GM21529 (cell line): ENCODE measurements around the gene HOXC5.
"Not testable (repeated sequence)": the region's sequence is repeated elsewhere in the genome, so short reads cannot be mapped to it uniquely, and the experiment has no call there.

ENCODE experiments used
- ATAC-seq: cut with Tn5 transposase; IDR thresholded peaks from one replicate; pipeline ENCODE4 v1.9.1; 2021; ENCODE audit not compliant: unreplicated experiment

The HOXC5 gene

GRCh38 chr12:54060174-54060974, 27.5 kb downstream of the HOXC5 start:
- no peak for ATAC-seq

DNA sequence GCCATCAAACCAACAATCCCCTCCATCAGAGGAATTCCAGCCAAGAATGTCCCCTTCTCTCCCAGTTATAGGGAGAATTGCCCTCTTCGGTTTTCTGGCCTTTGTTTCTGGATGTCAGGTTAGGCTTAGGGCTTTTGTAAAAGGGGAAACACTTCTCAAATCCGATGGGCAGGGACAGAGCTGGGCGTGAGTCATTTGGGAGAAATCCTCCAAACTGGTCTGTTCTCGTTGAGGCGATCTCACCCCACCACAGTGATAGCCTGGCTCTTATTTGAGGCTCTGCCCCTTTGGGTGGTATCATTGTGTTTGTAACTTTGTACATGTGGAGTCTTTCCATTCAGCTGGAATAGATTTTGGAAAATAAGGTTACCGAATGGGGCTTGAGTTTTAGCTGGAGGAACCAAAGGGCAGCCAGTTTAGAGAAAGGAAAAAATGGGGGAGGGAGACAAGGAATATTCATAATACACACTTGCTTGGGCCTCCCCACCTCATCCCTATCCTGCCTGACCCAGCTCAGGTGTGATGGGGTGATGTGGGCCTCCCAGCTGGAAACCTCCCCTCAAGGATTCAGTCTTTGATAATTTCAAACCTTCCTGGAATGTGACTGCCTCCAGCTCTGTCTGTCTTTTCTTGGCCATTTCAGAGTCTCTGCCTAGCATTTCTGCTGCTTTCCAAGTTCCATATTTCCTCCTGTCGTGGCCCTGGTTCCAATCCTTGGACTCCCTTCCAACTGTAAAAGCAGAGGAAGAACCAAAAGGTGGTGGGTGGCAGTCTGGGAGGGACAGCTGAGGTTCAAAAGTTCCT, 28.3 kb downstream of the HOXC5 start:
- no peak for ATAC-seq

GRCh38 chr12:54065677-54066076, 32.8 kb downstream of the HOXC5 start:
- no peak for ATAC-seq

DNA sequence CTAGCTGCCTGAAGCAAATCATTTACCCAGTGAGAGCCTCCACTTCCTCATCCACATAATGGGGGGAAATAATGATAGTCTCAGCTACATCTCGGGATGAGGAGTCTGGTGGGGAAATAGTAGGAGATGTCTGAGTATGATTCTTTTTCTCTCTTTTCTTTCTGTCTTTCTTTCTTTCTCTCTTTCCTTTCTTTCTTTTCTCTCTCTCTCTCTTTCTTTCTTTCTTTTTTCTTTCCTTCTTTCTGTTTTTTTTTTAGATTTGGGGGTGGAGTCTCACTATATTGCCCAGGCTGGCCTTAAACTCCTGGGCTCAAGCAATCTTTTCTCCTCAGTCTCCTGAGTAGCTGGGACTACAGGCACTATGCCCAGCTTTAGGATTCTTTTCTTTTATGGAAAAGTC, 33.6 kb downstream of the HOXC5 start:
- ATAC-seq: no peak

DNA sequence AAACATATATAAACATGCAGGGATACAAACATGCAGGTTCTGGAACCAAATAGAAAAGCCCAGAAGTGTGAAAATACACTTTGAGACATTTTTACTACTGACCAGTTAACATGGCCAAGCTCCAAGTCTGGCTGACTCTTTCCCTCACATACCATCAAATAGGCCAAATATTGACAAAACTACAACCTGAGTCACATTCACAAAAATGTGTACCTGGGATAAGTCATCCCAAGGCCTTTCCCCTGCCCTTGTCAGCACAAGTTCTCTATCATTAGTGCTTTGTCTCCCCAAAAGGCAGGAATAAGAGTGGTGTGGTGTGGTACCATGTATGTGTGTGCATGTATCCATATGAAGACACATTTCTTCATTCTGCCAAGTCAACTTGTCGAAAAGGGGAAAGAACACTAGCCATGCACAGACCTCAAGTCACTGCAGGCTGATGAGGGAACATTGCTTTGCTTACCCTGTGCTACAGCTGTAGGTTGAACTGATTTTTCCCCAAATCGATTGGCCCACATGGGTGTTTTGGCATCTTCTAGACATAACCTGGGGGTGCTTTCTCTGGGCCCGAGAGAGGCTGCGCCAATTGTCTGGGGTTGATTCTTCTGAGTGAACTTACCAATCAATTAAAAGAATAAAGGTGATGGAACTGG, 35.7 kb downstream of the HOXC5 start:
- ATAC-seq: no peak

GRCh38 chr12:54071942-54072341, 39.1 kb downstream of the HOXC5 start:
- ATAC-seq: no peak

DNA sequence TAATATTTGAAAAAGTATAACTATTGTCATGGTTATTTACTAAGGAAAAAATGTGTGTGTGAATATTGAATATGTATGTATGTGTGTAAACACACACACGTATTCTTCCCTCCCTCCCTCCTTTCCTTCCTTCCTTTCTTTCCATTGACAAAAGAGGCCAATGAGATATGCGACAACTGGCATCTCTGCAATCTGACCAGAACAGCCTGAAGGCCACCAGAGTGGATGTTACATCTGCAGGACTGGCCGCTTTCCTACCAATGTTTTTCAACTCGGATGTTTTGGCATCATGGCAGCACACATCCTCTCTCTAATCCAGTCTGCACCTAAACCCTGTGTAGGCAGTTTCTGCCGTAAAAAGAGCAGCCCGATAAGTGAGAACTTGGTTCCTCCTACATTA, 41.5 kb downstream of the HOXC5 start:
- no peak for ATAC-seq

- no peak for ATAC-seq
These were observed 42.6 kb downstream of the HOXC5 start for GRCh38 chr12:54075409-54075808.

DNA sequence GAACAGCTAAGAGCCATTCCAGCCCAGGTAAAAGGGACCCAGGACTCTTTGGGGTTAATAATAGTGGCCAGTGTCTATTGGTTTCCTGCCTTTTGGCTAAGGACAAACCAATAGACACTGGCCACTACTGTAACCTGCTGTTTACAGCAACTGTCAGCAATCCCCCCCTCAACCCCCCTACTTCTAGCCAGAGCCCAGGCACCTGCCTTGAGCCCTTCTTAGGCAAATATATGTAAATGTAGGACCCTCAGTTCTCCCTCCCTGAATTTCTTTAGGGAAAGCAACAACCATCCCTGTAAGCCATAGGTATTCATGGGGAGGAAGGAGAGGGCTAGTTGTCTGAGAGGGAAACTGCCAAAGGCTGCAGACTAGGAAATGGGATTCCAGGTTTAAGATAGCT, 43.1 kb downstream of the HOXC5 start:
- no peak for ATAC-seq

GRCh38 chr12:54077843-54078242, 45.0 kb downstream of the HOXC5 start:
- ATAC-seq: not testable (repeated sequence)

- ATAC-seq: not testable (repeated sequence)
These were observed 46.3 kb downstream of the HOXC5 start for GRCh38 chr12:54079115-54079514.

DNA sequence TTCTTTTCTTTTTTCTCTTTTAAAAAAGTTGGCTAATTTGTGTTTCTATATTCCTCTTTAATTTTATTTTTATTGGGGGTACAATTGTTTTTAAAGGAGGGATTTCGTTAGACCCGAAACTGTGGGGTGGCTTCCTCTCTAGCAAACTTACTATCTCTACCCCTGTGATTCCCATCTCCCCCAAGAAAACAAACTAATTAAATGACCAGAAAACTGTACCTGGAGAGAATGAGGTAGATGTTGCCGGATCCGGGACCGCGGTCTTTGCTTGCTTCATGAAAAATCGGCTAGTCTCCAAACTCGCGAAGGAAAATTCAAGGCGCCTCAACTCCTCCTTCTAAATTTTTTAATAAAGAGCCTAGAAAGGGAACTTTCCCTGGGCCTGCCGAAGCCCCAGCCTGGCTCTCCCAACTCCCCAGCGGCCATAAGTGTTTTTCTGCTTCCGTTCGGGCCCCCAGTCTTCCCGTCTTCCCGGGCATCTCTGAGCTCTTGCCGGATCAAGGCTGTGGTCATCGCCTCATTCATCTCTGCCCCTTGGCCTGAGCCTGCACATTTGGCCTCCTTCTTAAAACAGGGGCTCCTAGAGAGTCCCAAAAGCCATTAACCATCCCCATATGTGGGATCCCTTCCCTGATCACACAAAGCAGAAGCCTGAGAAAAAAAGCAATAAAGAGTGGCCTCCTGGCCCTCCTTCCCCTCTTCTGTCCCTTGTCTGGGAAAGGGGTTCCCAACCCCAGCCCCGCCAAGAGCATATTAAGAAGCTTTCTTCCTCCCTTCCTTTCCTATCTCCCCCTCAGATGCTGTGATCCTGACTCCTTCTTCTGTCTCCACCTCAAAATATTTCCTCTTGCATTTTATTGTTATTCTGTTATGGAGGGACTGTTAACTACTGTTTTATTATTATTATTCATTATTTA, 47.4 kb downstream of the HOXC5 start:
- ATAC-seq: not testable (repeated sequence)

DNA sequence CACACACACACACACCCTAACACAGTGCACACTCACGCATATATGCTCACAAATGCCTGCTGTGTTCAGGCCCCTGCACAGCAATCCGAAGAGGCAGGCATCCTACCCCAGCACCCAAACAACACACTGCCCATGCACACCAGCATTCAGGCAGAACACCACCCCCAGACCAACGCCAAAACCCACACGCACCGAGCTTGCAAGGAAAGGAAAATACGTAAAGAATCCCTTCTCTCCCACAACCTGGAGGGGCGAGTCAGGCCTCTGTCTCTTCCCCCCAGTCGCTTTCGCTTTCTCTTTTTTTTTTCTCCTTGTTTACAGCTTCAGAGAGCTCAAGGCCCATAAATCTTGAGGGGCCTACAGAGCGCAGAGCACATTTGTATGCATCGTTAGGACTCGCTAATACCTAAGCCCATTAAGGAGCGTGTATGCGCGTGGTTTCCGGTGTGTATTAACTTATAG, 48.2 kb downstream of the HOXC5 start:
- ATAC-seq: not testable (repeated sequence)

DNA sequence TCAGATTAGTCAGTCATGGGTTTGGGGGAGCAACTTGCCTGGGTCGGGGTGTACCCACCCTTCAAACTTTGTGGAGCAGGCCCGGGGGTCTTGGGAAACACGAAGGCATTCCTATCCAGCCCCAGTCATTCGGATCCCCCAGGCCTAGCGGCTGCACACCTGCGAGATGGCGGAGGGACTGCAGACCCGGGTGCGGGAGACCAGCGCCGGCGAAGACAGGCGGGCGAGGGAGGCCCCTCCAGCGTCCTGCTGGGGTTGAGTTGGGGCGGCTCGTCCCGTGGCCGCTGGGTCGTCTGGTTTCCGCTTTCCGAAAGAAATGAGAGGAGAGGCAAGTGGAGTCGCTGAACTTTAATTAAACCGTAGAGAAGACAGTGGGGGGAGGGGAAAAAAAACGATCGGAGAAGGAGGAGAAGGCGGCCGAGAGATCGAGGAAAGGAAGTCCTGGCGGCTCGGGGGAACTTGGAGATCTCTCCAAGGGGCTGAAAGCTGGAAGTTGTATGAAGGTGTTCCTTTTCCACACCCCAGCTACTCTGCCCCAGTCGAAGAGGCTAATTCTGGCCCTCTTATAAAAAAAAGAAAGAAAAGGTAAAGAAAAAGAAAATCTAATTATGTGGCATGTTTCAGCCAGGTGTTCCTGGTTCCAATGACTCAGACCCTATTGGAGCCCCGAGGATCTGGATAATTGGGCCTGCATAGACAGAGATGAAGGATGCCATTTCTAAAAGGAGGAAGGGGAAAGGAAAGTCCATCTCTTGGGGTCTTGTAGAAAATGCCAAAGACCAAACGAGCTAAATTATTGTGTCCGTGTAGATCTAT, 48.9 kb downstream of the HOXC5 start:
- ATAC-seq: not testable (repeated sequence)

DNA sequence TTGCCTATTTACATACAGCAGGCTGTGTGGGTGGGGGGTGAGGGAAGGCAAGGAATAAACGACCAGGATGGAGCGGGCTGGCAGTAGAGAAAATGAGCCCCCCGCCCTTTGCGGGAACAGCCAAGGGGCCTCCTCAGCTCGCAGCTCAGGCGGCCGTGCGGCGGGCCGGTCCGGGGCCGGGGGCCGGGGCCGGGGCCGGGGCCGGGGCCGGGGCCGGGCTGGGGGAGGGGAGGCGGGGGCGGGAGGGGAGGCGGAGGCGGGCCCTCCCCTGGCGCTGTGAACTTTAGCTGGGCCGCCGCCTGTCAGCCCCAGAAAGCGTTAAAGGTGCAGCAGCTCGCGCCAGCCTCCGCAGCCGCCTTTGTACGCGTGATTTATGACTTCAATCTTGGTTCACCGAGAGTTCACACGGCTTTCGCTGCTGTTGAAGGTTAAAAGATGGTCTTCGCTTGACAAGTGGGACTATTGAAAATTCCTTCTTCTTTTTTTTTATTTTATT, 49.6 kb downstream of the HOXC5 start:
- ATAC-seq: no peak
